PC-9 (cell line): ENCODE results near the gene TRIM15.

Source experiments
- EZH2 ChIP-seq: fragments of 200-600 bp; sonication (generic); IDR thresholded peaks from 2 replicates; pipeline ENCODE4 v1.8.0; 2017; ENCODE audit warnings: antibody characterized with exemption, low read depth
- TF ChIP-seq, protein P1 (sequence below): fragments of 200-600 bp; sonication (generic); conservative IDR thresholded peaks from 2 replicates; pipeline ENCODE4 v1.6.1; 2017; ENCODE audit warnings: mixed run types, antibody characterized with exemption, mild to moderate bottlenecking, moderate library complexity

DNA sequence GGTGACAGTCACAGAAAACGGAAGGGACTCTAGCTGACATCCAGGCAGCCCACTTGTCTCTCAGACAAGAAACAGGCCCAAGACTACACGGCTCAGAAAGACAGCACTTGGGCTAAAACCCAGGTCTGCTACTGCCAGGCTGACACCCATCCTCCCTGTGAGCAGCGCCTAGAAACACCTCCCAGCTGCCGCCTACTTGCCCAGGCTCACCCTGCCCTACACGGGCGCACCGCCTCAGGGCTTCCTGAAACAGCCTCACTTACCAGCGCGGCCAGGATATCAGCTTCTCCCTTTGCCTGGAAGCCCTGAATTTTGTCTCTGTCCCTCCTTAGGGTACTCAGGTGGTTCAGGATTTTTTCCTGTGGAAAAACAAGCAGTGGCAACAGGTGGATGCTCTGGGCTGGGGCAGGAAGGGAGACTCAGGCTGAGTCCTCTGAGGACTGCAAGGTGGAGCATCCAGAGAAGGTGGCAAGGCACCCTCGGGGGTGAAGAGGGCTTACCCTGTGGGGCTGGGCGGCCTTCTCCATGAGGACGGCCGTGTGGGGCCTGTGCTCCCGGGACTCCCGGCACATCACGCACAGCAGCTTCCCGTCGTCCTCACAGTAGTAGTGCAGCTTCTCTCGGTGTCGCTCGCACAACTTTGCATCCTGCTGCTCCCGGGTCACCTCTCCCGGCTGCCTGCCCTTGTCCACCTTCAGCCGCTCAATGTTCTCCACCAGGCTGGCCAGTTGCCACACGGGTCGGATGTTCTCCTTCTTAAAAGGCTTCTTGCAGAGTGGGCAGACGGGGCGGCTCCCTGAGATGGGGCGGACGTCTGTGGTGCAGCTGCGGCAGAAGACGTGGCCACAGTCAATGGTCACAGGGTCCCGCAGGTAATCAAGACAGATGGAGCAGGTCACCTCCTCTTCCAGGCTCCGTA lies 35.1 kb downstream of the TRIM15 start:
- no peak for TF ChIP-seq EZH2
- TF ChIP-seq, protein P1, sequence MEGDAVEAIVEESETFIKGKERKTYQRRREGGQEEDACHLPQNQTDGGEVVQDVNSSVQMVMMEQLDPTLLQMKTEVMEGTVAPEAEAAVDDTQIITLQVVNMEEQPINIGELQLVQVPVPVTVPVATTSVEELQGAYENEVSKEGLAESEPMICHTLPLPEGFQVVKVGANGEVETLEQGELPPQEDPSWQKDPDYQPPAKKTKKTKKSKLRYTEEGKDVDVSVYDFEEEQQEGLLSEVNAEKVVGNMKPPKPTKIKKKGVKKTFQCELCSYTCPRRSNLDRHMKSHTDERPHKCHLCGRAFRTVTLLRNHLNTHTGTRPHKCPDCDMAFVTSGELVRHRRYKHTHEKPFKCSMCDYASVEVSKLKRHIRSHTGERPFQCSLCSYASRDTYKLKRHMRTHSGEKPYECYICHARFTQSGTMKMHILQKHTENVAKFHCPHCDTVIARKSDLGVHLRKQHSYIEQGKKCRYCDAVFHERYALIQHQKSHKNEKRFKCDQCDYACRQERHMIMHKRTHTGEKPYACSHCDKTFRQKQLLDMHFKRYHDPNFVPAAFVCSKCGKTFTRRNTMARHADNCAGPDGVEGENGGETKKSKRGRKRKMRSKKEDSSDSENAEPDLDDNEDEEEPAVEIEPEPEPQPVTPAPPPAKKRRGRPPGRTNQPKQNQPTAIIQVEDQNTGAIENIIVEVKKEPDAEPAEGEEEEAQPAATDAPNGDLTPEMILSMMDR: no peak
